WTC11 (cell line): Measurements from ENCODE around the gene ATP13A1.

Source experiments
- ATF1 ChIP-seq: sonication (generic); formaldehyde crosslinking; IDR thresholded peaks from 2 replicates; pipeline ENCODE4 v1.8.1; 2023; ENCODE audit warnings: mild to moderate bottlenecking, moderate library complexity, missing genetic modification reagents
- ELF4 ChIP-seq: sonication (generic); formaldehyde crosslinking; IDR thresholded peaks from 2 replicates; pipeline ENCODE4 v1.8.1; 2022; ENCODE audit warnings: low read depth, mild to moderate bottlenecking, moderate library complexity, missing genetic modification reagents
- SMAD3 ChIP-seq: sonication (generic); formaldehyde crosslinking; IDR thresholded peaks from 2 replicates; pipeline ENCODE4 v1.8.0; 2022; ENCODE audit warnings: missing genetic modification reagents, mild to moderate bottlenecking, borderline replicate concordance
- USF2 ChIP-seq: sonication (generic); formaldehyde crosslinking; IDR thresholded peaks from 2 replicates; pipeline ENCODE4 v1.8.1; 2023; ENCODE audit warnings: mild to moderate bottlenecking, missing genetic modification reagents, moderate library complexity
- ZNF317 ChIP-seq: sonication (generic); formaldehyde crosslinking; IDR thresholded peaks from 2 replicates; pipeline ENCODE4 v1.8.1; 2023; ENCODE audit warnings: low read depth, mild to moderate bottlenecking, moderate library complexity, missing genetic modification reagents, borderline replicate concordance
- TF ChIP-seq, protein P1 (sequence below): fragments of 200-600 bp; IDR thresholded peaks from 2 replicates; pipeline ENCODE4 v1.8.0; 2022; ENCODE audit warnings: antibody characterized with exemption

DNA sequence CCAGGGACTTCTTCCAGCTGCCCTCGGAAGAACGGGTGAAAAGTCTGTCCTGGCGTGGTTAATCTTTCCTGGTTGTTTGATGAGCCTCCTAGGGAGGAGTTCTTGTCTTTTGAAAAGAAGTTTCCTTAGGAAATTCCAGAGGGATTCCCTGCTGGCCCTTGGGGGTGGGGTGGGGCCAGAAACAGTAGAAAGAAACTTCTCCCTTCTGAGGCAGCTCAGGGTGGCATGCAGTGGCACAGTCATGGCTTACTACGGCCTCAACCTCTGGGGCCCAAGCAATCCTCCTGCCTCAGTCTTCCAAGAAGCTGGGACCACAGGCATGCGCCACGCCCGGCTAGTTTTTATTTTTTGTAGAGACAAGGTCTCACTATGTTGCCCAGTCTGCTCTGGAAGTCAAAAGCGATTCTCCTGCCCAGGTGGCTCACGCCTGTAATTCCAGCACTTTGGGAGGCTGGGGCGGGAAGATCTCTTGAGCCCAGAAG lies 6.6 kb upstream of the ATP13A1 start:
- TF ChIP-seq ATF1 (no peak), USF2 (CRISPR knock-in tag) (no peak), ZNF317 (no peak), SMAD3 (CRISPR knock-in tag) (no peak), ELF4 (CRISPR knock-in tag) (no peak)
- TF ChIP-seq, protein P1, sequence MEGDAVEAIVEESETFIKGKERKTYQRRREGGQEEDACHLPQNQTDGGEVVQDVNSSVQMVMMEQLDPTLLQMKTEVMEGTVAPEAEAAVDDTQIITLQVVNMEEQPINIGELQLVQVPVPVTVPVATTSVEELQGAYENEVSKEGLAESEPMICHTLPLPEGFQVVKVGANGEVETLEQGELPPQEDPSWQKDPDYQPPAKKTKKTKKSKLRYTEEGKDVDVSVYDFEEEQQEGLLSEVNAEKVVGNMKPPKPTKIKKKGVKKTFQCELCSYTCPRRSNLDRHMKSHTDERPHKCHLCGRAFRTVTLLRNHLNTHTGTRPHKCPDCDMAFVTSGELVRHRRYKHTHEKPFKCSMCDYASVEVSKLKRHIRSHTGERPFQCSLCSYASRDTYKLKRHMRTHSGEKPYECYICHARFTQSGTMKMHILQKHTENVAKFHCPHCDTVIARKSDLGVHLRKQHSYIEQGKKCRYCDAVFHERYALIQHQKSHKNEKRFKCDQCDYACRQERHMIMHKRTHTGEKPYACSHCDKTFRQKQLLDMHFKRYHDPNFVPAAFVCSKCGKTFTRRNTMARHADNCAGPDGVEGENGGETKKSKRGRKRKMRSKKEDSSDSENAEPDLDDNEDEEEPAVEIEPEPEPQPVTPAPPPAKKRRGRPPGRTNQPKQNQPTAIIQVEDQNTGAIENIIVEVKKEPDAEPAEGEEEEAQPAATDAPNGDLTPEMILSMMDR: no peak
